OCI-LY3 (cell line): ENCODE results near the gene KLK7.

Source experiments
- H2AFZ ChIP-seq: fragments of 200-600, 300-600 bp; shearing (Covaris generic); 2 replicates; pipeline ENCODE4 v1.6.0; 2014; ENCODE audit warnings: antibody characterized with exemption, low read depth, low read length
- H3K27ac ChIP-seq: fragments of 200-600, 300-600 bp; sonication (generic); 2 replicates; pipeline ENCODE4 v1.5.1; 2014; ENCODE audit warnings: mild to moderate bottlenecking, low read length, moderate library complexity, mixed read lengths
- H3K27me3 ChIP-seq: fragments of 200-600, 300-600 bp; sonication (generic); 2 replicates; pipeline ENCODE4 v1.6.1; 2014; ENCODE audit warnings: low read depth, low read length, mixed read lengths
- H3K36me3 ChIP-seq: fragments of 200-600, 300-600 bp; sonication (generic); replicated peaks from 2 replicates; pipeline ENCODE3; 2014; ENCODE audit warnings: low read depth, low read length, mixed read lengths
- H3K4me1 ChIP-seq: fragments of 300-600, 200-600 bp; sonication (generic); 2 replicates; pipeline ENCODE4 v1.6.1; 2014; ENCODE audit warnings: low read length, mixed read lengths
- H3K4me2 ChIP-seq: fragments of 200-600, 300-600 bp; sonication (generic); 2 replicates; pipeline ENCODE4 v1.6.1; 2014; ENCODE audit warnings: low read length, mixed read lengths
- H3K4me3 ChIP-seq: fragments of 300-600, 200-600 bp; sonication (generic); 2 replicates; pipeline ENCODE4 v1.5.1; 2014; ENCODE audit warnings: antibody characterized with exemption, mild to moderate bottlenecking, low read length, moderate library complexity
- H3K79me2 ChIP-seq: fragments of 300-600, 200-600 bp; shearing (Covaris generic); 2 replicates; pipeline ENCODE4 v1.6.1; 2014; ENCODE audit warnings: mild to moderate bottlenecking, low read length, mixed read lengths
- H3K9ac ChIP-seq: fragments of 300-600, 200-600 bp; shearing (Covaris generic); 2 replicates; pipeline ENCODE4 v1.6.0; 2014; ENCODE audit warnings: mild to moderate bottlenecking, low read length, moderate library complexity
- H3K9me3 ChIP-seq: fragments of 200-600, 300-600 bp; shearing (Covaris generic); 2 replicates; pipeline ENCODE4 v1.6.1; 2014; ENCODE audit warnings: low read length, mixed read lengths; ENCODE audit not compliant: insufficient read depth
- H4K20me1 ChIP-seq: fragments of 200-600, 300-600 bp; sonication (generic); 2 replicates; pipeline ENCODE4 v1.6.1; 2016; ENCODE audit warnings: low read length, mixed read lengths; ENCODE audit not compliant: insufficient read depth
- CTCF ChIP-seq: fragments of 200-600, 300-600 bp; sonication (generic); IDR thresholded peaks from 2 replicates; pipeline ENCODE4 v1.5.1; 2014; ENCODE audit warnings: antibody characterized with exemption, low read length, low read depth
- EZH2phosphoT487 ChIP-seq: fragments of 200-600 bp; shearing (Covaris generic); IDR thresholded peaks from 2 replicates; pipeline ENCODE4 v1.6.1; 2018; ENCODE audit warnings: antibody characterized with exemption, mixed run types, low read depth

Gene KLK7

GRCh38 chr19:51022526-51022925 lies 38.8 kb upstream of the KLK7 start:
- H3K36me3 ChIP-seq = no peaks in the 10 kb centered on the region
- H3K4me1 ChIP-seq = 0 out of 2 replicates have a peak, but pooled peaks cover 3% of the 10 kb centered on the region
- H4K20me1 ChIP-seq = no peaks in the 10 kb centered on the region
- no peaks in the 10 kb centered on the region for H3K79me2 ChIP-seq
- no peak overlapping the region for H3K27ac ChIP-seq
- no peak for TF ChIP-seq CTCF
- TF ChIP-seq EZH2phosphoT487 = no peak
- no peak overlapping the region for H3K4me2 ChIP-seq
- peaks cover 9% of the 10 kb centered on the region; the same call in 1 of the 2 replicates for H3K27me3 ChIP-seq
- H3K4me3 ChIP-seq = no peak overlapping the region
- H3K9me3 ChIP-seq = no peaks in the 10 kb centered on the region
- H2AFZ ChIP-seq = no peak overlapping the region
- no peak overlapping the region for H3K9ac ChIP-seq

- Histone ChIP-seq H3K27me3 (peaks cover 9% of the 10 kb centered on the region; the same call in 1 of the 2 replicates), H3K79me2 (no peaks in the 10 kb centered on the region), H3K36me3 (no peaks in the 10 kb centered on the region), H3K4me2 (peak overlapping the region; percentile 35), H3K4me1 (0 out of 2 replicates have a peak, but pooled peaks cover 3% of the 10 kb centered on the region), H3K4me3 (no peak overlapping the region), H3K9me3 (no peaks in the 10 kb centered on the region), H4K20me1 (no peaks in the 10 kb centered on the region), H3K9ac (no peak overlapping the region), H2AFZ (peak overlapping the region; percentile 68), H3K27ac (no peak overlapping the region)
- TF ChIP-seq CTCF (peak; percentile 90), EZH2phosphoT487 (no peak)
Observed at GRCh38 chr19:51020988-51021651, 37.4 kb upstream of the KLK7 start.

GRCh38 chr19:51019544-51019925 lies 35.8 kb upstream of the KLK7 start, which contains the start of gene KLK10:
Gene KLK10 (minus strand): TSS chr19:51019709. CDS start chr19:51019130, 579 bp downstream.
- Histone ChIP-seq H3K9ac (no peak within 1 kb of the TSS), H3K4me3 (no peak within 1 kb of the TSS)

More at GRCh38 chr19:51019544-51019925, 35.8 kb upstream of the KLK7 start, which contains the start of gene KLK10:
- no peak for TF ChIP-seq EZH2phosphoT487
- TF ChIP-seq CTCF = no peak
- no peaks in the 10 kb centered on the region for H3K9me3 ChIP-seq
- H3K36me3 ChIP-seq = no peaks in the 10 kb centered on the region
- H4K20me1 ChIP-seq = no peaks in the 10 kb centered on the region
- H3K79me2 ChIP-seq = no peaks in the 10 kb centered on the region
- H3K27me3 ChIP-seq = no peaks in the 10 kb centered on the region
- H3K27ac ChIP-seq = no peak within 1 kb of the TSS
- no peak within 1 kb of the TSS for H3K4me2 ChIP-seq
- no peak within 1 kb of the TSS for H2AFZ ChIP-seq
- 0 out of 2 replicates have a peak, but pooled peaks cover 3% of the 10 kb centered on the region for H3K4me1 ChIP-seq
